ENCODE measurements around the gene SCN2B. TPM values are rescaled to one million over a fixed set of nuclear protein-coding genes. Genes with fewer than 3 reads are reported as not detected.

SCN2B gene
- total RNA-seq, 2 experiments from 2014 or later, result 0.06 to 0.10 TPM

DNA sequence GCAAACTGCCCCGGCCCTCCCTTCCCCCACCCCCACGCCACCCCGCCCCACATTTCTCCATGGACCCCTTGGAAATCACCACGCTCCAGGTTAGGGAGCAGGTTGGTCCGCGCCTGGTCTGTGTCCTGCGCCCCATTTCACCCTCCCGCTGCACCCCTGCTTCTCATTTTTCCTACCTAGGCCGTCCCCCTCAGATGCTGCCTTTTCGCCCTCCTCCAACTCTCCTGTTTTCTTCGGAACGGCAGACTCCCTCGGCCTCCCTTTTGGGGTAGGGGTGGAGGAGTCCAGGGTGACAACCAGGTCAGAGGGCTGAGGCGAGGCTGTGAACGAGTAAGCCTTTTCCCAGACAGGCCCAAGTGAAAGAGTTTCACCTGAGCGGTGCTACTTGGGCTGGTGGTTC lies 22.9 kb downstream of the SCN2B start:
- Histone ChIP-seq H3K36me3 (ENCODE audit: insufficient read depth, low read length) (no peaks in the 10 kb centered on the region), H3K4me2 (ENCODE audit: low read length) (no peak overlapping the region), H2AFZ (ENCODE audit: low read length) (no peak overlapping the region), H3K27ac (ENCODE audit: low read depth, low read length, poor library complexity, severe bottlenecking) (no peak overlapping the region), H4K20me1 (ENCODE audit: insufficient read depth, low read length) (no peaks in the 10 kb centered on the region), H3K9me3 (ENCODE audit: low read length) (no peaks in the 10 kb centered on the region), H3K4me1 (ENCODE audit: insufficient read depth, low read length, poor library complexity, severe bottlenecking) (no peaks in the 10 kb centered on the region), H3K4me3 (ENCODE audit: low read depth, low read length, poor library complexity, severe bottlenecking) (no peak overlapping the region), H3K9me2 (ENCODE audit: insufficient read depth, low read length) (no peaks in the 10 kb centered on the region), H3K79me2 (ENCODE audit: insufficient read depth, low read depth, low read length) (no peaks in the 10 kb centered on the region)
- CTCF ChIA-PET (ENCODE audit: unreplicated experiment), result no interaction called here
- POLR2A ChIA-PET, result no interaction called here
- DNase-seq (ENCODE audit: low spot score), result no peak
- TF ChIP-seq EZH2phosphoT487 (IDR thresholded peaks at IDR 0.05; ENCODE audit: borderline replicate concordance, low read depth, low read length), result no peak
- TF ChIP-seq, protein P1, sequence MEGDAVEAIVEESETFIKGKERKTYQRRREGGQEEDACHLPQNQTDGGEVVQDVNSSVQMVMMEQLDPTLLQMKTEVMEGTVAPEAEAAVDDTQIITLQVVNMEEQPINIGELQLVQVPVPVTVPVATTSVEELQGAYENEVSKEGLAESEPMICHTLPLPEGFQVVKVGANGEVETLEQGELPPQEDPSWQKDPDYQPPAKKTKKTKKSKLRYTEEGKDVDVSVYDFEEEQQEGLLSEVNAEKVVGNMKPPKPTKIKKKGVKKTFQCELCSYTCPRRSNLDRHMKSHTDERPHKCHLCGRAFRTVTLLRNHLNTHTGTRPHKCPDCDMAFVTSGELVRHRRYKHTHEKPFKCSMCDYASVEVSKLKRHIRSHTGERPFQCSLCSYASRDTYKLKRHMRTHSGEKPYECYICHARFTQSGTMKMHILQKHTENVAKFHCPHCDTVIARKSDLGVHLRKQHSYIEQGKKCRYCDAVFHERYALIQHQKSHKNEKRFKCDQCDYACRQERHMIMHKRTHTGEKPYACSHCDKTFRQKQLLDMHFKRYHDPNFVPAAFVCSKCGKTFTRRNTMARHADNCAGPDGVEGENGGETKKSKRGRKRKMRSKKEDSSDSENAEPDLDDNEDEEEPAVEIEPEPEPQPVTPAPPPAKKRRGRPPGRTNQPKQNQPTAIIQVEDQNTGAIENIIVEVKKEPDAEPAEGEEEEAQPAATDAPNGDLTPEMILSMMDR (conservative IDR thresholded peaks at IDR 0.05; ENCODE audit: low read length), result no peak
- BruUV-seq (replicated peaks), result no TSS peak
- intact Hi-C loops (cut with micrococcal nuclease; ENCODE audit: unreplicated experiment), result no loop called here

DNA sequence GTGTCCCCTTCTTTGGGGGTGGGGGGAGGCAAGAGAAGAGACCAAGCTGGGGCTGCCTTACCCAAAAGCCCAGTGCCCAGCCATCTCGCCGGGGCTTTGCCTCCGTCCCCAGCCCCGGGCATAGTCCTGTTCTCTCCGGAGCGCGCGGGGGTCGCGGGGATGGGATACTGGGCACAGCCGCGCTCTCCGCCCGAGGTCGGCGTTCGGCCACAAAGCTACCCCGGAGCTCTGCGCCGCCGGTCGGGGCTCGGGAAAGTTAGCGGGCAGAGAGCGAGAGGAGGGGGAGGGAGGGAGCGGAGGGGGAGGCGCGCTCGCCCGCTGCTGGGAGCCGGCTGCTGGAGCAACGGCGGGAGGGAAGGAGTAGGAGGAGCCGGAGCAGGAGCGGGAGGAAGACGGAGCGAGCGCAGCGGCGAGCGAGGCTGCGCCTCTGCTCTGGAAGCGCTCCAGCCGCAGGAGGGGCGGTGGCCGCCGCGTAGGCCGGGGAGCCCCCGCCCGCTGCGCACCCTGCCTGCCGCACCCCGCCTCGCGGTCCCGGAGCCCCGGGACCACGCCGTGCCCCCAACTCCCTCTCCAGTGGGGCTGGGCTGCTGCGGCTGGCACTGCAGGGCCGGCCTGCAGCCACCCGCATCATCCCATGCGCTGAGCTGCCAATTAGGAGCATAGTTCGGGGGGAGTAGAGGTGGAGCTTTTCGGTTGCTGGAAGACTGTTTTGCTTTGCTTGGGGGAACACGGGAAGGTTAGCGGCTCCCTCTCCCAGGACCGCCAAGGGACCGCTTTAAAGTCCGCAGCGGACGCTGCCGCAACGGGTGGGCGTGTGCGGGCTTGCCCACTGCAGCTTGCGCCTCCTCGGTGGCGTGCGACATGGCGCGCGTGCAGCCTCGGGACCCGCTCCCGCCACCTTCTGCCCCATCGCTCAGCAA lies 23.6 kb downstream of the SCN2B start, which contains the start of gene SCN4B:
TSS of gene SCN4B (minus strand) at position 272 of the 920 bp plus-strand sequence. CDS start at position 122, 150 bp downstream.
- H3K27ac ChIP-seq (ENCODE audit: low read depth, low read length, poor library complexity, severe bottlenecking), result no peak within 1 kb of the TSS
- ChIA-PET POLR2A (no interaction called here), CTCF (ENCODE audit: unreplicated experiment) (no interaction called here)
- no peak within 1 kb of the TSS for H3K4me2 ChIP-seq (ENCODE audit: low read length)
- no peaks in the 10 kb centered on the region for H3K9me3 ChIP-seq (ENCODE audit: low read length)
- no peak within 1 kb of the TSS for H3K4me3 ChIP-seq (ENCODE audit: low read depth, low read length, poor library complexity, severe bottlenecking)
- no peaks in the 10 kb centered on the region for H3K9me2 ChIP-seq (ENCODE audit: insufficient read depth, low read length)
- no TSS peak for BruUV-seq (replicated peaks)
- no peaks in the 10 kb centered on the region for H3K4me1 ChIP-seq (ENCODE audit: insufficient read depth, low read length, poor library complexity, severe bottlenecking)
- no peaks in the 10 kb centered on the region for H3K79me2 ChIP-seq (ENCODE audit: insufficient read depth, low read depth, low read length)
- no peak for TF ChIP-seq EZH2phosphoT487 (IDR thresholded peaks at IDR 0.05; ENCODE audit: borderline replicate concordance, low read depth, low read length)
- TF ChIP-seq, protein P1 (conservative IDR thresholded peaks at IDR 0.05; ENCODE audit: low read length), result no peak
- no peak within 1 kb of the TSS for H2AFZ ChIP-seq (ENCODE audit: low read length)
- intact Hi-C loops (cut with micrococcal nuclease; ENCODE audit: unreplicated experiment), result no loop called here
- no peaks in the 10 kb centered on the region for H3K36me3 ChIP-seq (ENCODE audit: insufficient read depth, low read length)
- H4K20me1 ChIP-seq (ENCODE audit: insufficient read depth, low read length), result no peaks in the 10 kb centered on the region
- DNase-seq (ENCODE audit: low spot score), result no peak

DNA sequence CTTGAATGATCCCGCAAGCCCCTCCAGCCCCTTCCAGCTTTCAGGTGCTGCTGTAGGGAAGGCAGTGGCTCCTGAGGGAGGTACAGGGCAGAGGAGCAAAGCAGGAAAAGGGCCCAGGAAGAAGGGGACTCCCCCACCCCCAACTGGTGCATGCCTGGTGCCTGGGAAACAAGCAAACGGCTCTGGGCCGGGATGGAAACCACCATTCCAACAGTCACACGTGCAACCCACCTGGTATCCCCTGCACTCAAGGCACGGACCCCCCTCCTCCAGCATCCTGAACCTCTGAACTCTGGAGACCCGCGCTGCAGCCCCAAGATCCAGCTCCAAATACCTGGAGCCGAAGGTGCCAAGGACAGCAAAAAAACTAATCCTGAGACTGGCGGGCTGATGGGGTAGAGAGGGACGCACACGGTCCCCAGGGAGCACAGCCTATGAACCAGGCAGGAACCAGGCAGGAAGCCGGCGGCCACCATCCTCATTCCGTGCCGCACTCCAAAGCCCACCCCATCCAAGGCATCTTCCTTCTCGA lies 24.4 kb downstream of the SCN2B start:
- Histone ChIP-seq H3K9me3 (ENCODE audit: low read length) (no peaks in the 10 kb centered on the region), H4K20me1 (ENCODE audit: insufficient read depth, low read length) (no peaks in the 10 kb centered on the region), H3K4me1 (ENCODE audit: insufficient read depth, low read length, poor library complexity, severe bottlenecking) (no peaks in the 10 kb centered on the region), H2AFZ (ENCODE audit: low read length) (no peak overlapping the region), H3K27ac (ENCODE audit: low read depth, low read length, poor library complexity, severe bottlenecking) (no peak overlapping the region), H3K4me2 (ENCODE audit: low read length) (no peak overlapping the region), H3K9me2 (ENCODE audit: insufficient read depth, low read length) (no peaks in the 10 kb centered on the region), H3K4me3 (ENCODE audit: low read depth, low read length, poor library complexity, severe bottlenecking) (no peak overlapping the region), H3K79me2 (ENCODE audit: insufficient read depth, low read depth, low read length) (no peaks in the 10 kb centered on the region), H3K36me3 (ENCODE audit: insufficient read depth, low read length) (no peaks in the 10 kb centered on the region)
- DNase-seq (ENCODE audit: low spot score), result no peak
- CTCF ChIA-PET (ENCODE audit: unreplicated experiment), result no interaction called here
- POLR2A ChIA-PET, result no interaction called here
- intact Hi-C loops (cut with micrococcal nuclease; ENCODE audit: unreplicated experiment), result no loop called here
- no TSS peak for BruUV-seq (replicated peaks)
- TF ChIP-seq, protein P1 (conservative IDR thresholded peaks at IDR 0.05; ENCODE audit: low read length), result no peak
- no peak for TF ChIP-seq EZH2phosphoT487 (IDR thresholded peaks at IDR 0.05; ENCODE audit: borderline replicate concordance, low read depth, low read length)
